AG09309 (cell line): ENCODE measurements around the gene UBR1.

Experiments used
- DNase-seq: peaks from one replicate; pipeline ENCODE4 v3.0.0-alpha.2; 2010; ENCODE audit warnings: low read depth
- H3K4me3 ChIP-seq: 2 replicates; pipeline ENCODE4 v1.5.1; 2011; ENCODE audit warnings: mild to moderate bottlenecking, low read depth, low read length, moderate library complexity; ENCODE audit not compliant: control insufficient read depth
- TF ChIP-seq, protein P1 (sequence below): IDR thresholded peaks from 2 replicates; pipeline ENCODE4 v1.5.1; 2011; ENCODE audit warnings: mild to moderate bottlenecking, low read depth, low read length, inconsistent platforms; ENCODE audit not compliant: insufficient read depth, control insufficient read depth; ENCODE audit errors: missing control alignments

The UBR1 gene

DNA sequence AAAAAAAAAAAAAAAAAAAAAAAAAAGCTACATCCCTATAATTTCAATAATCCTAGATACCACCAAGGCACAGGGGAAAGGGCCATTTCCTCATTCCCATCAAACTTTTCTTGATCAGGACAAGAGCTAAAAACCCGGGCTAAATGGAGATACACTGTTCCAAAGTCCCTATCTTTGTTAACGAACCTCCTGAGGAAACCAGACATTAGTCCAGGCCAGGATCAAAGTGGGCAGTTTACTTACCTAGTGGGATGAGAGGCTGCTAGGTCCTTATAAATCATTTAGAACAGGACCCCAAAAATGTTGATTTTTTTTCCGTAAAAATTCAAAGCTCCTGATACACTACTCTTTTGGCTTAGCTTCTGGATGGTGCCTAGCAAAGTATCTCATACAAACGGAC lies 35.6 kb downstream of the UBR1 start:
- H3K4me3 ChIP-seq = no peak overlapping the region
- DNase-seq = no peak
- TF ChIP-seq, protein P1, sequence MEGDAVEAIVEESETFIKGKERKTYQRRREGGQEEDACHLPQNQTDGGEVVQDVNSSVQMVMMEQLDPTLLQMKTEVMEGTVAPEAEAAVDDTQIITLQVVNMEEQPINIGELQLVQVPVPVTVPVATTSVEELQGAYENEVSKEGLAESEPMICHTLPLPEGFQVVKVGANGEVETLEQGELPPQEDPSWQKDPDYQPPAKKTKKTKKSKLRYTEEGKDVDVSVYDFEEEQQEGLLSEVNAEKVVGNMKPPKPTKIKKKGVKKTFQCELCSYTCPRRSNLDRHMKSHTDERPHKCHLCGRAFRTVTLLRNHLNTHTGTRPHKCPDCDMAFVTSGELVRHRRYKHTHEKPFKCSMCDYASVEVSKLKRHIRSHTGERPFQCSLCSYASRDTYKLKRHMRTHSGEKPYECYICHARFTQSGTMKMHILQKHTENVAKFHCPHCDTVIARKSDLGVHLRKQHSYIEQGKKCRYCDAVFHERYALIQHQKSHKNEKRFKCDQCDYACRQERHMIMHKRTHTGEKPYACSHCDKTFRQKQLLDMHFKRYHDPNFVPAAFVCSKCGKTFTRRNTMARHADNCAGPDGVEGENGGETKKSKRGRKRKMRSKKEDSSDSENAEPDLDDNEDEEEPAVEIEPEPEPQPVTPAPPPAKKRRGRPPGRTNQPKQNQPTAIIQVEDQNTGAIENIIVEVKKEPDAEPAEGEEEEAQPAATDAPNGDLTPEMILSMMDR = no peak

DNA sequence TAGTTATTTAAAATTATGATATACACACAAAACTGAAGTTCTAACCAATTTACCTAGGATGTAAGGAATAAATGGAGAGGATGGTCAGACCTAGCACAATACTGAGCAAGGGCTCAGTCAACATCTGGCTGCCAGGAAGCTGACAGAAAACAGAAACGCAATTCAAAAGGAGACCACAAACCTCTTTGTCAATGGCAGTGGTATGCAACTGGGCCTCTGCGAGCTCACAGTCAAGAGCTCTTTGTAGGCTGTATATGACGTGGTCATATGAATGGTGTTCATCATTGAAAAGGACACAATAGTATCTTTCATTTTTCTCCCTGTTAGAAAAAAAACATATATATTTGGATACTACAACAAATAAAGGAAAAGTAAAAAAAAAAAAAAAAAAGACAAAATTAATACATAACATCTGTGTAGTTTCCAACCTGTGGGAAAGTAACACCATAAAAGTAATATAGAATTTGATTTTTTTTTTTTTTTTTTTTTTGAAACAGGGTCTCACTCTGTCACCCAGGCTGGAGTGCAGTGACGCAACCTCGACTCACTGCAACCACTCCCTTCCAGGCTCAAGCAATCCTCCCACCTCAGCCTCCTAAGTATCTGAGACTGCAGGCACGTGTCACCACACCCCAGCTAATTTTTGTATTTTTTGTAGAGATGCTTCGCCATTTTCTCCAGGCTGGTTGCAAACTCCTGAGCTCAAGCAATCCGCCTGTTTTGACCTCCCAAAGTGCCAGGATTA lies 37.9 kb downstream of the UBR1 start:
- no peak for DNase-seq
- TF ChIP-seq, protein P1 = no peak
- no peak overlapping the region for H3K4me3 ChIP-seq

- H3K4me3 ChIP-seq = no peak overlapping the region
- TF ChIP-seq, protein P1 = no peak
These were observed 49.1 kb downstream of the UBR1 start for GRCh38 chr15:43056696-43057095.

GRCh38 chr15:43052860-43053259 lies 53.0 kb downstream of the UBR1 start:
- TF ChIP-seq, protein P1 = no peak

More at GRCh38 chr15:43056696-43057095, 49.1 kb downstream of the UBR1 start:
- no peak for DNase-seq

GRCh38 chr15:43048935-43049334 lies 56.9 kb downstream of the UBR1 start:
- TF ChIP-seq, protein P1 = no peak
- no peak for DNase-seq
- H3K4me3 ChIP-seq = no peak overlapping the region

More at GRCh38 chr15:43052860-43053259, 53.0 kb downstream of the UBR1 start:
- no peak overlapping the region for H3K4me3 ChIP-seq
- no peak for DNase-seq

GRCh38 chr15:43046484-43046883 lies 59.4 kb downstream of the UBR1 start:
- no peak for DNase-seq
- H3K4me3 ChIP-seq = no peak overlapping the region

More at GRCh38 chr15:43046484-43046883, 59.4 kb downstream of the UBR1 start:
- TF ChIP-seq, protein P1 = no peak
